ENCODE measurements around the gene PUSL1. TPM values are rescaled to one million over a fixed set of nuclear protein-coding genes. Genes with fewer than 3 reads are reported as not detected.

PUSL1 gene
- total RNA-seq, 1 donor, result 29.3 TPM

- Histone ChIP-seq H3K4me2 (ENCODE audit: insufficient read depth, low read length) (peak overlapping the region; percentile 87), H3K27ac (ENCODE audit: low read depth, low read length) (no peak overlapping the region), H3K27me3 (ENCODE audit: insufficient read depth, low read length) (no peaks in the 10 kb centered on the region), H4K20me1 (ENCODE audit: insufficient read depth, low read length) (peaks cover 37% of the 10 kb centered on the region), H3K36me3 (ENCODE audit: insufficient read depth, low read length) (peaks cover 5% of the 10 kb centered on the region), H3K9me3 (ENCODE audit: low read depth, low read length) (no peaks in the 10 kb centered on the region), H3K4me1 (ENCODE audit: insufficient read depth, low read length) (peaks cover 12% of the 10 kb centered on the region), H3K79me2 (ENCODE audit: insufficient read depth, low read length) (peaks cover 56% of the 10 kb centered on the region), H3K4me3 (ENCODE audit: insufficient read depth, low read length) (peak overlapping the region; percentile 89), H2AFZ (ENCODE audit: low read length) (no peak overlapping the region)
- peak; percentile 91 for DNase-seq (ENCODE audit: insufficient read length, low spot score, missing footprints)
- TF ChIP-seq, protein P1, sequence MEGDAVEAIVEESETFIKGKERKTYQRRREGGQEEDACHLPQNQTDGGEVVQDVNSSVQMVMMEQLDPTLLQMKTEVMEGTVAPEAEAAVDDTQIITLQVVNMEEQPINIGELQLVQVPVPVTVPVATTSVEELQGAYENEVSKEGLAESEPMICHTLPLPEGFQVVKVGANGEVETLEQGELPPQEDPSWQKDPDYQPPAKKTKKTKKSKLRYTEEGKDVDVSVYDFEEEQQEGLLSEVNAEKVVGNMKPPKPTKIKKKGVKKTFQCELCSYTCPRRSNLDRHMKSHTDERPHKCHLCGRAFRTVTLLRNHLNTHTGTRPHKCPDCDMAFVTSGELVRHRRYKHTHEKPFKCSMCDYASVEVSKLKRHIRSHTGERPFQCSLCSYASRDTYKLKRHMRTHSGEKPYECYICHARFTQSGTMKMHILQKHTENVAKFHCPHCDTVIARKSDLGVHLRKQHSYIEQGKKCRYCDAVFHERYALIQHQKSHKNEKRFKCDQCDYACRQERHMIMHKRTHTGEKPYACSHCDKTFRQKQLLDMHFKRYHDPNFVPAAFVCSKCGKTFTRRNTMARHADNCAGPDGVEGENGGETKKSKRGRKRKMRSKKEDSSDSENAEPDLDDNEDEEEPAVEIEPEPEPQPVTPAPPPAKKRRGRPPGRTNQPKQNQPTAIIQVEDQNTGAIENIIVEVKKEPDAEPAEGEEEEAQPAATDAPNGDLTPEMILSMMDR (IDR thresholded peaks at IDR 0.05; ENCODE audit: extremely low read depth, low read depth, low read length), result no peak
Observed at GRCh38 chr1:1326075-1326605, 17.7 kb downstream of the PUSL1 start.

GRCh38 chr1:1327291-1327690, 18.9 kb downstream of the PUSL1 start:
- H3K4me2 ChIP-seq (ENCODE audit: insufficient read depth, low read length), result no peak overlapping the region
- H3K79me2 ChIP-seq (ENCODE audit: insufficient read depth, low read length), result peaks cover 45% of the 10 kb centered on the region
- no peak overlapping the region for H3K27ac ChIP-seq (ENCODE audit: low read depth, low read length)
- H4K20me1 ChIP-seq (ENCODE audit: insufficient read depth, low read length), result peaks cover 30% of the 10 kb centered on the region
- no peak overlapping the region for H2AFZ ChIP-seq (ENCODE audit: low read length)
- no peak for DNase-seq (ENCODE audit: insufficient read length, low spot score, missing footprints)
- H3K4me3 ChIP-seq (ENCODE audit: insufficient read depth, low read length), result no peak overlapping the region
- H3K9me3 ChIP-seq (ENCODE audit: low read depth, low read length), result no peaks in the 10 kb centered on the region
- TF ChIP-seq, protein P1 (IDR thresholded peaks at IDR 0.05; ENCODE audit: extremely low read depth, low read depth, low read length), result no peak
- H3K4me1 ChIP-seq (ENCODE audit: insufficient read depth, low read length), result peaks cover 12% of the 10 kb centered on the region
- no peaks in the 10 kb centered on the region for H3K27me3 ChIP-seq (ENCODE audit: insufficient read depth, low read length)
- H3K36me3 ChIP-seq (ENCODE audit: insufficient read depth, low read length), result peaks cover 5% of the 10 kb centered on the region

DNA sequence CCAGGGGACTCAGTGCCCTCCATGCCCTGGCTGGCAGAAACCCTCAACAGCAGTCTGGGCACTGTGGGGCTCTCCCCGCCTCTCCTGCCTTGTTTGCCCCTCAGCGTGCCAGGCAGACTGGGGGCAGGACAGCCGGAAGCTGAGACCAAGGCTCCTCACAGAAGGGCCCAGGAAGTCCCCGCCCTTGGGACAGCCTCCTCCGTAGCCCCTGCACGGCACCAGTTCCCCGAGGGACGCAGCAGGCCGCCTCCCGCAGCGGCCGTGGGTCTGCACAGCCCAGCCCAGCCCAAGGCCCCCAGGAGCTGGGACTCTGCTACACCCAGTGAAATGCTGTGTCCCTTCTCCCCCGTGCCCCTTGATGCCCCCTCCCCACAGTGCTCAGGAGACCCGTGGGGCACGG, 19.9 kb downstream of the PUSL1 start:
- Histone ChIP-seq H3K4me1 (ENCODE audit: insufficient read depth, low read length) (peaks cover 12% of the 10 kb centered on the region), H3K79me2 (ENCODE audit: insufficient read depth, low read length) (peaks cover 38% of the 10 kb centered on the region), H3K4me3 (ENCODE audit: insufficient read depth, low read length) (no peak overlapping the region), H3K9me3 (ENCODE audit: low read depth, low read length) (no peaks in the 10 kb centered on the region), H2AFZ (ENCODE audit: low read length) (no peak overlapping the region), H4K20me1 (ENCODE audit: insufficient read depth, low read length) (peaks cover 26% of the 10 kb centered on the region), H3K36me3 (ENCODE audit: insufficient read depth, low read length) (peaks cover 5% of the 10 kb centered on the region), H3K27me3 (ENCODE audit: insufficient read depth, low read length) (no peaks in the 10 kb centered on the region), H3K27ac (ENCODE audit: low read depth, low read length) (no peak overlapping the region), H3K4me2 (ENCODE audit: insufficient read depth, low read length) (no peak overlapping the region)
- TF ChIP-seq, protein P1 (IDR thresholded peaks at IDR 0.05; ENCODE audit: extremely low read depth, low read depth, low read length), result no peak
- DNase-seq (ENCODE audit: insufficient read length, low spot score, missing footprints), result peak; percentile 73

- peaks cover 12% of the 10 kb centered on the region for H3K4me1 ChIP-seq (ENCODE audit: insufficient read depth, low read length)
- H3K79me2 ChIP-seq (ENCODE audit: insufficient read depth, low read length), result peaks cover 28% of the 10 kb centered on the region
- H3K4me3 ChIP-seq (ENCODE audit: insufficient read depth, low read length), result no peak overlapping the region
- TF ChIP-seq, protein P1 (IDR thresholded peaks at IDR 0.05; ENCODE audit: extremely low read depth, low read depth, low read length), result no peak
- H3K36me3 ChIP-seq (ENCODE audit: insufficient read depth, low read length), result peaks cover 5% of the 10 kb centered on the region
- H2AFZ ChIP-seq (ENCODE audit: low read length), result no peak overlapping the region
- peaks cover 27% of the 10 kb centered on the region for H4K20me1 ChIP-seq (ENCODE audit: insufficient read depth, low read length)
- no peak overlapping the region for H3K27ac ChIP-seq (ENCODE audit: low read depth, low read length)
- H3K27me3 ChIP-seq (ENCODE audit: insufficient read depth, low read length), result no peaks in the 10 kb centered on the region
- no peaks in the 10 kb centered on the region for H3K9me3 ChIP-seq (ENCODE audit: low read depth, low read length)
- no peak for DNase-seq (ENCODE audit: insufficient read length, low spot score, missing footprints)
- no peak overlapping the region for H3K4me2 ChIP-seq (ENCODE audit: insufficient read depth, low read length)
Observed at GRCh38 chr1:1329304-1330210, 21.2 kb downstream of the PUSL1 start.
